ENCODE results near the gene CD44. TPM values are rescaled to one million over a fixed set of nuclear protein-coding genes. Genes with fewer than 3 reads are reported as not detected.

Gene CD44
- polyA plus RNA-seq, 1 donor = 31.1 TPM

- no peak overlapping the region for H3K4me3 ChIP-seq (ENCODE audit: low read length)
- no peak for DNase-seq
- no peak overlapping the region for H3K27ac ChIP-seq (ENCODE audit: low read length)
- WGBS (ENCODE audit: insufficient coverage, low lambda C conversion rate) = 78% methylated on average over 3 of the region's 5 CpGs
- no peaks in the 10 kb centered on the region for H3K4me1 ChIP-seq (ENCODE audit: control insufficient read depth, insufficient read depth, low read length)
- H3K9me3 ChIP-seq (ENCODE audit: control insufficient read depth, low read depth, low read length) = no peaks in the 10 kb centered on the region
- H3K36me3 ChIP-seq (ENCODE audit: control insufficient read depth, insufficient read depth, low read length) = peaks cover 6% of the 10 kb centered on the region
- peaks cover 6% of the 10 kb centered on the region for H3K27me3 ChIP-seq (ENCODE audit: control insufficient read depth, insufficient read depth, low read length)
Observed at GRCh38 chr11:35227576-35228327, 88.8 kb downstream of the CD44 start.

GRCh38 chr11:35228328-35228725 is 89.4 kb downstream of the CD44 start:
- H3K27ac ChIP-seq (ENCODE audit: low read length) = no peak overlapping the region
- H3K4me1 ChIP-seq (ENCODE audit: control insufficient read depth, insufficient read depth, low read length) = no peaks in the 10 kb centered on the region
- WGBS (ENCODE audit: insufficient coverage, low lambda C conversion rate) = no CpG with 5 or more reads among the region's 3 CpGs
- H3K9me3 ChIP-seq (ENCODE audit: control insufficient read depth, low read depth, low read length) = no peaks in the 10 kb centered on the region
- DNase-seq = no peak
- peaks cover 6% of the 10 kb centered on the region for H3K36me3 ChIP-seq (ENCODE audit: control insufficient read depth, insufficient read depth, low read length)
- H3K4me3 ChIP-seq (ENCODE audit: low read length) = no peak overlapping the region
- H3K27me3 ChIP-seq (ENCODE audit: control insufficient read depth, insufficient read depth, low read length) = peaks cover 4% of the 10 kb centered on the region

- Histone ChIP-seq H3K36me3 (ENCODE audit: control insufficient read depth, insufficient read depth, low read length) (peaks cover 6% of the 10 kb centered on the region), H3K4me3 (ENCODE audit: low read length) (no peak overlapping the region), H3K4me1 (ENCODE audit: control insufficient read depth, insufficient read depth, low read length) (no peaks in the 10 kb centered on the region), H3K27ac (ENCODE audit: low read length) (no peak overlapping the region), H3K9me3 (ENCODE audit: control insufficient read depth, low read depth, low read length) (no peaks in the 10 kb centered on the region), H3K27me3 (ENCODE audit: control insufficient read depth, insufficient read depth, low read length) (no peaks in the 10 kb centered on the region)
- DNase-seq = no peak
- WGBS (ENCODE audit: insufficient coverage, low lambda C conversion rate) = 100% methylated on average over 1 of the region's 1 CpG
Observed at GRCh38 chr11:35230388-35230787, 91.4 kb downstream of the CD44 start.

GRCh38 chr11:35231076-35231860 is 92.3 kb downstream of the CD44 start:
- Histone ChIP-seq H3K9me3 (ENCODE audit: control insufficient read depth, low read depth, low read length) (no peaks in the 10 kb centered on the region), H3K27ac (ENCODE audit: low read length) (no peak overlapping the region), H3K36me3 (ENCODE audit: control insufficient read depth, insufficient read depth, low read length) (peaks cover 6% of the 10 kb centered on the region), H3K4me3 (ENCODE audit: low read length) (no peak overlapping the region), H3K4me1 (ENCODE audit: control insufficient read depth, insufficient read depth, low read length) (no peaks in the 10 kb centered on the region), H3K27me3 (ENCODE audit: control insufficient read depth, insufficient read depth, low read length) (no peaks in the 10 kb centered on the region)
- 51% methylated on average over 3 of the region's 5 CpGs for WGBS (ENCODE audit: insufficient coverage, low lambda C conversion rate)
- no peak for DNase-seq

GRCh38 chr11:35232891-35233330 is 93.9 kb downstream of the CD44 start:
- WGBS (ENCODE audit: insufficient coverage, low lambda C conversion rate) = no CpG with 5 or more reads among the region's 4 CpGs
- Histone ChIP-seq H3K36me3 (ENCODE audit: control insufficient read depth, insufficient read depth, low read length) (peaks cover 6% of the 10 kb centered on the region), H3K27ac (ENCODE audit: low read length) (no peak overlapping the region)

GRCh38 chr11:35233518-35233917 is 94.5 kb downstream of the CD44 start:
- no peaks in the 10 kb centered on the region for H3K9me3 ChIP-seq (ENCODE audit: control insufficient read depth, low read depth, low read length)
- DNase-seq = no peak
- H3K4me1 ChIP-seq (ENCODE audit: control insufficient read depth, insufficient read depth, low read length) = no peaks in the 10 kb centered on the region
- H3K4me3 ChIP-seq (ENCODE audit: low read length) = no peak overlapping the region
- no peak overlapping the region for H3K27ac ChIP-seq (ENCODE audit: low read length)
- no CpG with 5 or more reads among the region's 1 CpG for WGBS (ENCODE audit: insufficient coverage, low lambda C conversion rate)
- H3K36me3 ChIP-seq (ENCODE audit: control insufficient read depth, insufficient read depth, low read length) = peaks cover 6% of the 10 kb centered on the region
- H3K27me3 ChIP-seq (ENCODE audit: control insufficient read depth, insufficient read depth, low read length) = no peaks in the 10 kb centered on the region

More at GRCh38 chr11:35232891-35233330, 93.9 kb downstream of the CD44 start:
- Histone ChIP-seq H3K4me1 (ENCODE audit: control insufficient read depth, insufficient read depth, low read length) (no peaks in the 10 kb centered on the region), H3K4me3 (ENCODE audit: low read length) (no peak overlapping the region), H3K27me3 (ENCODE audit: control insufficient read depth, insufficient read depth, low read length) (no peaks in the 10 kb centered on the region), H3K9me3 (ENCODE audit: control insufficient read depth, low read depth, low read length) (no peaks in the 10 kb centered on the region)
- no peak for DNase-seq

GRCh38 chr11:35234460-35235156 is 95.6 kb downstream of the CD44 start:
- 100% methylated on average over 1 of the region's 3 CpGs for WGBS (ENCODE audit: insufficient coverage, low lambda C conversion rate)
- no peaks in the 10 kb centered on the region for H3K27me3 ChIP-seq (ENCODE audit: control insufficient read depth, insufficient read depth, low read length)

GRCh38 chr11:35235157-35235468 is 96.1 kb downstream of the CD44 start:
- 100% methylated on average over 1 of the region's 2 CpGs for WGBS (ENCODE audit: insufficient coverage, low lambda C conversion rate)
- no peaks in the 10 kb centered on the region for H3K36me3 ChIP-seq (ENCODE audit: control insufficient read depth, insufficient read depth, low read length)
- H3K27ac ChIP-seq (ENCODE audit: low read length) = no peak overlapping the region
- DNase-seq = no peak
- no peaks in the 10 kb centered on the region for H3K27me3 ChIP-seq (ENCODE audit: control insufficient read depth, insufficient read depth, low read length)
- H3K4me3 ChIP-seq (ENCODE audit: low read length) = no peak overlapping the region
- no peaks in the 10 kb centered on the region for H3K4me1 ChIP-seq (ENCODE audit: control insufficient read depth, insufficient read depth, low read length)
- no peaks in the 10 kb centered on the region for H3K9me3 ChIP-seq (ENCODE audit: control insufficient read depth, low read depth, low read length)

More at GRCh38 chr11:35234460-35235156, 95.6 kb downstream of the CD44 start:
- no peaks in the 10 kb centered on the region for H3K4me1 ChIP-seq (ENCODE audit: control insufficient read depth, insufficient read depth, low read length)
- no peak overlapping the region for H3K4me3 ChIP-seq (ENCODE audit: low read length)
- no peak for DNase-seq
- no peaks in the 10 kb centered on the region for H3K9me3 ChIP-seq (ENCODE audit: control insufficient read depth, low read depth, low read length)
- H3K27ac ChIP-seq (ENCODE audit: low read length) = no peak overlapping the region
- no peaks in the 10 kb centered on the region for H3K36me3 ChIP-seq (ENCODE audit: control insufficient read depth, insufficient read depth, low read length)

GRCh38 chr11:35235498-35235897 is 96.5 kb downstream of the CD44 start:
- H3K27me3 ChIP-seq (ENCODE audit: control insufficient read depth, insufficient read depth, low read length) = no peaks in the 10 kb centered on the region
- no CpG with 5 or more reads among the region's 1 CpG for WGBS (ENCODE audit: insufficient coverage, low lambda C conversion rate)
- H3K27ac ChIP-seq (ENCODE audit: low read length) = no peak overlapping the region
- no peak overlapping the region for H3K4me3 ChIP-seq (ENCODE audit: low read length)
- no peaks in the 10 kb centered on the region for H3K4me1 ChIP-seq (ENCODE audit: control insufficient read depth, insufficient read depth, low read length)
- DNase-seq = no peak
- H3K9me3 ChIP-seq (ENCODE audit: control insufficient read depth, low read depth, low read length) = no peaks in the 10 kb centered on the region
- H3K36me3 ChIP-seq (ENCODE audit: control insufficient read depth, insufficient read depth, low read length) = no peaks in the 10 kb centered on the region

GRCh38 chr11:35235936-35236666 is 97.1 kb downstream of the CD44 start:
- Histone ChIP-seq H3K4me3 (ENCODE audit: low read length) (no peak overlapping the region), H3K27me3 (ENCODE audit: control insufficient read depth, insufficient read depth, low read length) (no peaks in the 10 kb centered on the region), H3K36me3 (ENCODE audit: control insufficient read depth, insufficient read depth, low read length) (no peaks in the 10 kb centered on the region), H3K27ac (ENCODE audit: low read length) (no peak overlapping the region), H3K4me1 (ENCODE audit: control insufficient read depth, insufficient read depth, low read length) (no peaks in the 10 kb centered on the region), H3K9me3 (ENCODE audit: control insufficient read depth, low read depth, low read length) (no peaks in the 10 kb centered on the region)
- DNase-seq = no peak
- no CpG with 5 or more reads among the region's 4 CpGs for WGBS (ENCODE audit: insufficient coverage, low lambda C conversion rate)
